ENCODE data around the gene MOB3A.
A peak's percentile ranks its signal among the peaks of the same experiment; 100 is the strongest.

MOB3A gene

DNA sequence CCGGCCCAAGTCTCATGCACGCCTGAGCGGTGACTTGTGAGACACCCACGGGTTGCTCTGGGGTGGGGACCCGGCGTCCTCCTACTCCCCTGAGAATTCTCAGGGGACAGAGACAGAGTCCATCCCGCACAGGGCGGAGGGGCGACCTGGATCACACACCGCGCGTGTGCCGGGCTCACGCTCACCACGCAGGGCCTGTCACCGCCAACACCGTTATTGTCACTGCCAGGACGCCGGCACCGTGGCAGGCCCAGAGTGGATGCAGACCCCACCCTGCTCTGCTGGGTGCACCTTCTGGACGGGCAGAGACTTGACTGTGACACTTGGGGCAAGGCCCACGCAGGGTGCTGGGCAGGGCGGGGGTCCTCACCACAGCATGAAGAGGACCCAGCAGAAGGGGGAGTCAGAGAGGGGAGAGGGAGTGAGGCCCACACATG is 16.2 kb downstream of the MOB3A start:
- no peak for DNase-seq

DNA sequence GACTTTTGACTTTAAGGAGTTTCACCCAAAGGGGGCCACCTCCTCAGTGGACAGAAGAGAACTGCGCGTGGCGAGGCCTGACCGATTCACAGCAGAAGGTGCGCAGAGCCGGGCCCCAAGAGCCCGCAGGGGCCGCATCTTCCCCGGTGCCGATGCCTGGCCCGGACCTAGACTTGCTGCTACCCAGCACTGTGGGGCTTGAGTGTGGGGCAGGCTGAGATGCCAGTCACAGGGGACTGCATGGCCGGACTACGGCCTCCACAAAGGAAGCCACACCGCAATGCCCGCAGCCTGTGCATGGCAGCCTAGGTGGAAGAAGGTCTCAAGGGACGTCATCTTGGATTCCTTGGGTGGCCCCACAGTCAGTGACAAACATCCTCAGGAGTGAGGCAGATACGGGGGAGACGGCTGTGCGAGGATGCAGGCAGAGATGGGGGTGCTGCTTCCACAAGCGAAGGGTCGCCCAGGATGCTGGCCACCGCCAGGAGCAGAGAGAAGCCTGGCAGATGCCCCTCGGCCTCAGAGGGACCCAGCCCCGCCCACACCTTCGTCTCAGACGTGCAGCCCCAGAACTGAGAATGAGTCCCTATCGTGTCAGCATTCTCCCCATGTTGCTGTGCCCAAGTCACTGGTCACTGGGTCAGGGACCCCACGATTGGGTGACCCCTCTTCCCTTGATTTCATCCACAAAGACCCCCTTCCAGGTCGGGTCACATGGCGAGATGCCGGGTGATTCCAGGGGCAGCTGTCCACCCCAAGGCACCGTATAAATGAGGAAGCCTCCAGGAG is 16.9 kb downstream of the MOB3A start:
- no peak for DNase-seq

DNA sequence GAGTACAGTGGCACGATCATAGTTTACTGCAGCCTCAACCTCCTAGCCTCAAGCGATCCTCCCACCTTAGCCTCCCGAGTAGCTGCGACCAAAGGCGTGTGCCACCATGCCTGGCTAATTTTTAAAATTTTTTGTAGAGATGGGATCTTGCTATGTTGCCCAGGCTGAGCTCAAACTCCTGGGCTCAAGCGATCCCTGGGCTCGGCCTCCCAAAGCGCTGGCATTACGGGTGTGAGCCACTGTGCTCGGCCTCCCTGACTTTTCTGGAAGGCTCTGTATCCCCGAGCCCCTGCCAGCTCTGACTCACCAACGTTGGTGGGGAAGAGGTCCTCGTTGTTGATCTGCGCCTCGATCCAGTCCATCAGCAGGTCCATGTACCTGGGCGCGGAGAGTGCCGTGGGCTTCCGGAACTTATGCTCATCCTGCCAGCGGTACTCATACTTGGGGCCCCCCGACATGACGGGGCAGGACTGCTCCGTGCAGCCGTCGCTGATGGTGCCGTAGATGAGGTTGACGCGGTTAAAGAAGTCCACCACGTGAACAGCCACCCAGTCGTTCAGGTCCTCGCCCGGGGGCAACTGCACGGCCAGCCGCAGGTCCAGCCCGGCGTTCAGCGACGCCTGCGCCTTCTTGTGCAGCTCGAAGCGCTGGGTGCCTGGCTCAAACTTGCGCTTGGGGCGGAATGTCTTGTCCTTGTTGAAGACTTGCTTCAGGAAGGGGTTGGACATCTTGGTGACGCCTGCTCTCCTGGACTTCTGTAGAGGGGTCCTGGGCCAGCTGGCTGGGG is 18.1 kb downstream of the MOB3A start:
- no peak for DNase-seq

DNA sequence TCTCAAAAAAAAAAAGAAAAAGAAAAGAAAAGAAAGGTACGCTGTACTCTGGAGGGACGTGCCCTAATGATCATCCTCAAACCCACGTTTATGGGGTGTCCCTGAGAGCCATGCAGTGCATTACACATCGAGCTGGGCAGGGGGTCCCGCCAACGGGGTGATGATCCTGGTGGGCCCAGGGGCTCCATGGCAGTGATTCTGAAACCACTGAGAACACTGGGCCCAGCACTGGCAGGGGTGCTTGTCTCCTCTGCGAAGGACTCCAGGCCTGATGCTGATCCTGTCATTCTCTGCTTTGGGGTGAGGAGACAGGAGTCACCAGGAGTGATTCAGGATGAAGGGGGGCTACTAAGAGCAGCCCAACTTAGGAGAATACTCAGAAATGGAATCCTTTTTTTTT is 18.7 kb downstream of the MOB3A start:
- DNase-seq, result no peak

DNA sequence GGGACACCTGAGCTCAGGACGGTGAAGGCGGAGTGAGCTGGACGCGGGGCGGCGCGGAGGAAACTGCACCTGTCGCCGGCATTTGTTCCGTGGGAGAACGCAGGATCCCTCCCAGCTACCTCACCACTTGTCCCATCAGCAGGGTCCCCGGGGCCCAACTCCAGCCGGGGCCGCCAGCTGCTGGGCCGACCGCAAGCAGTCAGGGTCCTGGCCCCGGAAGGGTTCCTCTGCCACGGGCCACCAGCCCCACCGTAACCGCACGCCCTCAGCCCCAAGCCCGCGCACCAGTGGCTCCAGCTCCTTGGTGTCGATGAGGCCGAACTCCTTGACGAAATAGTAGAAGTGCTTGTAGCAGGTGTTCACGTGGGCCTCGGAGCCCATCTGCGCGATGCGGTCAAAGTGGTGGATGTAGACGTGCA is 19.6 kb downstream of the MOB3A start:
- no peak for DNase-seq

DNA sequence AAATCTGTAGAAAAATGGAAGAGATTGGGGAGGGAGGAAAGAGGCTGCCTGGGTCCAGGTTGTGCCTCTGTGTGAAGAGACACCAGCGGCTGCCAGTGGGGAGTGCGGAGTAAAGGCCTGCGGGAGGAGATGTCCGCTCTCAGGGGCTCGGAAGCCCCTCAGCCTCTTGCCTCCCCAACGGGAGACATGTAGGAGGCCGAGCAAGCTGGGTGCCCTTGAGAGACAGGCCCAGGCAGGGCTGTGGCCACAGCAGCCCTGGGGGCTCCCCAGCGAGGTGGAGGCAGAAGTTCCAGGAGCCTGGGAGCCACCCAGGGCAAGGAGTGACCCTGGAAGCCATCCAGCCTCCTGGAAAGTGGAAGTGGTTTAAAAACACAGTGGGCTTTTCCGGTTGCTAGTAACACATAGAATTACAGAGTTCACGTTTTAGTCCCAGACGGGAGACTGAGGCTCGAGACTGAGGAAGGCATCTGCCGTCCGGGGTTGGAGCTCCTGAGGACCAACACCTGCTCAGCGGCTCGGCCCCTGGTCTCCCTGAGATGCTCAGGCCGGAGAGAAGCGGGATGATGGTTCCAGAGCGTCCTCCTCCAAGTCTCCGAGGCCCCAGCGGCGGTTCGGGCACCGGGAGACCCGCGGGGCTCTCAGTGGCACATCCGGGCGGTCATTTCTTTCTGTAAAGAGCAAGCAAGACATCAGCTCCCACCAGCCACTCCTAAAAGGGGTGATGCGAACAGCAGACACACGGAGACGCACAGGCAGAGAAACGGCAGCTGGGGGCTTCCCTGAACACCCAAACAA is 23.2 kb downstream of the MOB3A start:
- DNase-seq, result no peak

DNA sequence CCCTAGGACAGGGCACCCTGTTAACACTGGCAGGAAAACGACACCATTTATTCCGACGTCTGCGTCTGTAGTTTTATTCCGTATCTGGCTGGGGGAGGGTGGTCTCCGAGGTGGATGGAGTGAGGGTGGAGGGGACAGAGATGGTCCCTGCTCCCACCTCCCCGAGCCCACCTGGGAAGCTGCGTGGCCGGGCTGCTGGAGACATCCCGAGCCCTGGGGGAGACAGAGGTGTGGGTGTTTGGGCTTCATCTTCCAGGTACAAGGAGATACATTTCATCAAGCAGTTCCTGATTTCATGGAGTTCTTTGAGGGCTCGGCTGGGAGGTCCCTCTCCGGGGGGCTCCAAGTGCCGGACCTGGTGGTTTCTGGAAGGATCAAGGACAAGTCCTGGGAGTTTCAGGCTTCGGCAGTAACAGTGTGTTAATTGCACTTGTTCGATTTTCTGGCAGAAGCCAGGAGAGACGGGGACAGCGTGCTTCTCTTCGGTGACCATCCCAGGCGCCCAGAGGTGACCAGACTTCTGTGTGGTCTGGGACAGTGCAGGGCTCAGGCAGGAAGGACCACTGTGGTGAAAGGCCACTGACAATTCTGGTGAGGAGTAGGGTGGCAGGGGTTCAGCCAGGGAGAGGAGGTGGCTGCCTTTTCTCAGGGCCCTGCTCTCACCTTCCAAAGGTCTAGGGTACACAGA is 25.0 kb downstream of the MOB3A start:
- DNase-seq, result no peak

DNA sequence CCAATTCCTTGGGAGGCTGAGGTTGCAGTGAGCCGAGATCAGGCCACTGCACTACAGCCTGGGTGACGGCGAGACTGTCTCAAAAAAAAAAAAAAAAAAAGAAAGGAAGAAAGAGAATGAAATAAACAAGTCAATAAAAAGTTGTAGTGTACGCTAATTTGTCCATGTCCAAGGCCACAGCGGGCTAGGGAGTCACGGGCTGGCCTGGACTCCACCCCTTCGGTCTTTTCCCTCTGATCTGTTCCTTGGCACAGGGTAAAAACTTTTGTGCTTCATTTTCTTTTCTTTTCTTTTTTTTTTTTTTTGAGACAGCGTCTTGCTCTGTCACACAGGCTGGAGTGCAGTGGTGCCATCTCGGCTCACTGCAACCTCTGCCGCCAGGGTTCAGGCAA is 25.7 kb downstream of the MOB3A start:
- no peak for DNase-seq

DNA sequence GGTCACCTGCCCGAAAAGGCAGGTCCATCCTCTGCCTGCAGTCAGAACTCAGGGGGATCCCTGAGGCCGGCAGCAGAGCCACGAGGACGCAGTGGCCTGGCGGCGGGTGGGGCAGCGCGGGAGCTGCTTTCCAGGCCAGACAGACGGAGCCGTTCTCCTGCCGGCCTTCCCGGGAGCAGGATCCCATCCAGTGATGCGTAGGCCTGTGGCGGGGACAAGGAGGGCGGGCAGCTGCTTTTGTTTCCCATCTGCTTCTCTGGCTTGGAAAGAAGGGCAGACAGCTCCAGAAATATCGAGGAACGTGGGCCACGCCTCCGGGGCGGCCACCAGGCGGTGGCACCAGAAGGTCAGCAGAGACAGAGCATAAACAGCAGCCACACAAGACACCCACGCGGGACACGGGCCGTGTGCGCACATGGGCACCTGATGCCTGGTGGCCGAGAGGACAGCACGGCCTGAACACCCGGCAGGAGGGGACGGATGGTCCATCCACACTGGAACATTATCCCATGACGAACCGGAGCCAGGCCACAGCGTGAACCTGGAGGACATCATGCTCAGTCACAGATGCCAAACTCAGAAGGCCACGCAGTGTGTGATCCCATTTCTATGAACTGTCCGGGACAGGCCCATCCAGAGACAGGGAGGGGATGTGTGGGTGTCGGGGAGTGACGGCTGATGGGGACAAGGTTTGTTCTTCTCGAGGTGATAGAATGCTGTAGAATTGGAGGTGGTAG is 31.2 kb downstream of the MOB3A start:
- no peak for DNase-seq

DNA sequence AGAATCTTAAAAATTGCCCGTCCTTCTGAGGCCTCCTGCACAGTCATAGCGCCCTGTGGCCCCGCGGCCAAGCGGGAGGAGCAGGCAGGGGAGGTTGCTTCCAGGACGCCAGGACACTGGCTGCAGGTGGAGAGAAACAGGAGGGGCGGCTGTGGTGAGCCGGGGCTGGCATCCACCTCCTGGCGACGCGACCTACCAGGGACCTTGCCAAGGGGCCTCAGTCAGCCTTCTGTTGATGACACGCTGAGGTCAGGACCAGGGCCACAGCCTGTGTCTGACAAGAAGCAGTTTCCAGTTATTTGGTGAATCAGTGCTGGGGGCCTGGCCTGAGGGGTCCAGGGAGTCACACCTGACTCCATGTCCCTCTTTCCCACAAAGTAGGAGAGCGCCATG is 31.7 kb downstream of the MOB3A start:
- no peak for DNase-seq

DNA sequence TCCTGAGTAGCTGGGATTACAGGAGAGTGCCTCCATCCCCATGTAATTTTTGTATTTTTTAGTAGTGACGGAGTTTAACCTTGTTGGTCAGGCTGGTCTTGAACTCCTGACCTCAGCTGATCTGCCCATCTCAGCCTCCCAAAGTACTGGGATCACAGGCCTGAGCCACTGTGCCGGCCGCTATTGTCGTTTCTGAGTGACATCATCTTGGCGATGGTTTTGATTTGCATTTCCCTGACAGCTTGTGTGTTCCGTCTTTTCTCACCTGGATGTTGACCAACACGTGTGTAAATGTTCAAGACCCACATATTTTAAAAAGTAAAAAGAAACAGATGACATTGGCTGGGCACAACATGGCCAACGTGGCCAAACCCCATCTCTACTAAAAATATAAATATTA is 32.3 kb downstream of the MOB3A start:
- DNase-seq, result no peak

DNA sequence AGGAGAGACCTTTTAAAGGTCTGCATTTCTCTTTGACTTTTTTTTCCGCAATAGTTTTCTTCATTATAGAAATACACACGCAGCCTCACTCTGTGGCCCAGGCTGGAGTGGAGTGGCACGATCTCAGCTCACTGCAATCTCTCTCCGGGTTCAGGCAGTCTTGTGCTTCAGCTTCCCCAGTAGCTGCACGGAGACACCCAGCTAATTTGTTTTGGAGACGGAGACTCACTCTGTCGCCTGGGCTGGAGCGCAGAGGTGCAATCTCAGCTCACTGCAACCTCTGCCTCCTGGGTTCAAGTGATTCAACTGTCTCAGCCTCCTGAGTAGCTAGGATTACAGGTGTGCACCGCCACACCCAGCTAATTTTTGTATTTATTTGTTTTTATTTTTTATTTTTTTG is 33.4 kb downstream of the MOB3A start:
- no peak for DNase-seq

DNA sequence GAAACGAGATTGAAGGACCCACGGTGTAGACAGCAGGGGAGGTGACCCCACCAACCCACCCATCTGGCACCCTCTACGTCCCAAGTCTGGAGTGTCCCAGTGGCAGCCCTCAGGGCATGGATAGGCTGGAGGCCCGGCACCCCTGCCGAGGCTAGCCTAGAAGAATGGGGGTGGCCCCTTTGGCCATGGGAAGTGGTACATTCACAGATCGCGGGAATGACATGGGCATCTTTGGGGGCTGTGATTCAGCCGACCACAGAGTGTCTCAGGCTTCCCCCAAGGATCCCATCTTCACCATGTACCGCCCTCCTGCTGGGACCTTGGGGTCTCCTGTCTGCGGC is 33.8 kb downstream of the MOB3A start:
- no peak for DNase-seq

DNA sequence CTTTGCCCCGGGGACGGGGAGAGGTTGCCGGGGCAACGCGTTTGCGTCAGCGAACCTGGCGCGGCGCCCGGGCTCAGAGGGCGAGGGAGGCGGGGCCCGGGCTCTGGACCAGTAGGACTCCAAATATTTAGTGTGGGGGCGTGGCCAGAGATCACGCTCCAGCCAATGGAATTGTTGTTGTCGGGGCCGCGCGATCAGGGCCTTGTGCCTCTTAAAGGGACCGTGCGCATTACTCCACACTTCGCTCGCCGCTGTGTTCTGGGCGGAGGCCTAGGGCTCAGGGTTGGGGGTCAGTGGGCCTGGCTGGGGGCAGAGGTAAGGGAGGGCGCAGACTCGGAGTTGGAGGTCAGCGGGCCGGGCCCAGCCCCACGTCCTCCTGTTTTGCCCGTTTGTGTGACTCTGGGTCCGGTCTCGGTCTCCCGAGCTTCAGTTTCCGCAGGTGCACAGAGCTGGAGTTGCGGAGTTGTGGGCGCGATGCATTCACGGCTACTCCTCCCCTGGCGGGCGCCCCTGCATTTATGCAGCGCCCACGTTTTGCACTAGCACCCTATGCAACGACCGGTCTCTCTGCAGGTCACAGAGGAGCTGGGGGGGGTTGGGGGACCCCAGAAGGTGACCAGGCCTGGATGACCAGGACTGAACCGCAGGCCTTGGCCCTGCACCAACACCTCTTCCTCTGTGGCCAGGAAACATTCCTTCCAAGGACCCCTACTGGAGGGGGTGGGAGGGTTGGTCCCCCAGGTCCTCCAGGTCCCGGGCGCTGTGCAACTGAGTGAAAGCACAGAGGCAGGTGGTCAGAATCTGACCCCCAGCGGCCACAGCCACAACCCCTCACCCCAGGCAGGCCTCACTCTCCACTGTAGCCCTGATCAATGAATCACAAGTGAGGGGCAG is 34.4 kb downstream of the MOB3A start:
- DNase-seq, result peak; percentile 99

DNA sequence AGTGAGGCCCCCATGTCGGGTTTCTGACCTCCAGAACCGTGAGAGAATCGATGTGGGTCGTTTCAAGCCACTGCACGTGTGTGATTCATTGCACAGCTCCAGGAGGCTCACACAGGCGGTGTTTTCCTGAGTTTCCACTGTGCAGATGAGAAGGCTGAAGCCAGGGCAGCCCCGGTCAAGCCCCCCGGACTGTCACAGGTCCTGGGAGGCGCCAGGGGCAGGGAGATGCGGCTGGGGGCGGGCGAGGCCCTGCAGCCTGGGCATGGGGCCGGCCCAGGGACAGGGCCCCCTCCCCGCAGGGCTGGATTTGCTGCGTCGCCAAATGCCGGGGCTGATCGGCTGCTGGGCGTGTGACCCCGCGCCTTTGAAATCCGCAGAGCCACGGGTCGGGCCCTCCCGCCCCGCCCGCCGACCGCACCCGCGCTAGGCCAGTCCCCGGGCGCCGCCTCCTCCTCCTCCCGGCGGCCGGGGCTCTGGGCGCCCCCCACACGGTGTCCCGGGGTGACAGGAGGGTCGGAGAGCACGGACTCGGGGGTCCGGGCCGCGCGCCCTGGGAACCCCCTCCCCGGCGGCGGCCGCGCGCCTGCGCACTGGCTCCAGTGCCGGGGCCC is 35.1 kb downstream of the MOB3A start:
- DNase-seq, result peak; percentile 36

DNA sequence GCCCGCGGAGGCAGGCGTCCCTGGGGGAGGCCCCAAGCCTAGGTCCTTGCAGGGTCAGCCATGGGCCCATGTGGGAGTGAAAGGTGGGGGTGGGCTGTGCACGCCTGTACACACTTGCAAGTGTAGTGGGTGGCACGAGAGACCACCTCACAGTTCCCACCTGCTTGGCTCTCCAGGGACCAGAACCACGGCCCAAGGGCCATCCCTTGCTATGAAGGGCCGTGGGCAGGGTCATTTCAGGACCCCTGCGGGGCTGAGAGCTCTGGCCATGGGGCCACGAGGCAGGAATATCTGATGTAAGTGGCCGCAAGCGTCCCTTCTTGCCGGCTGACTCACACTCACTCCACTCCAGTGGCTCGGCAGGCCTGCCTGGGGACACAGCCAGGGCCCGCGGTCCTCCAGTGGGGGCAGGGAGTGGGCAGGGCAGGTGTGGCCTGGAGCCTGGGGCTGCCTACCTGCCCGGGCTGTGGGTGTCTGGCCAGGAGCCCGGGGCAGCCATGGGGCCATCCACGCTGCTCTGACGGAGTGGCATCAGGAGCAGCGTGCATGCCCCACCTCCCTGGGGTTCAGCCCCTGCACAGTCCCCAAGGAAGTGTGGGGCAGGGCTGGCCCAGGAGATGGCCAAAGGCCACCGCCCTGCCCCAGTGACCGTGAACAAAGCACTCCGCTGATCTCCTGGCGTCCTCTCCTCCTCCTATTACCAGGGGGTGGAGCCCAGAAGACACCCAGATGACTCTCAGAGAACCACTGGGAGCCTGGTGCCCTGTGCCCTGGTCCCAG is 36.5 kb downstream of the MOB3A start:
- no peak for DNase-seq

DNA sequence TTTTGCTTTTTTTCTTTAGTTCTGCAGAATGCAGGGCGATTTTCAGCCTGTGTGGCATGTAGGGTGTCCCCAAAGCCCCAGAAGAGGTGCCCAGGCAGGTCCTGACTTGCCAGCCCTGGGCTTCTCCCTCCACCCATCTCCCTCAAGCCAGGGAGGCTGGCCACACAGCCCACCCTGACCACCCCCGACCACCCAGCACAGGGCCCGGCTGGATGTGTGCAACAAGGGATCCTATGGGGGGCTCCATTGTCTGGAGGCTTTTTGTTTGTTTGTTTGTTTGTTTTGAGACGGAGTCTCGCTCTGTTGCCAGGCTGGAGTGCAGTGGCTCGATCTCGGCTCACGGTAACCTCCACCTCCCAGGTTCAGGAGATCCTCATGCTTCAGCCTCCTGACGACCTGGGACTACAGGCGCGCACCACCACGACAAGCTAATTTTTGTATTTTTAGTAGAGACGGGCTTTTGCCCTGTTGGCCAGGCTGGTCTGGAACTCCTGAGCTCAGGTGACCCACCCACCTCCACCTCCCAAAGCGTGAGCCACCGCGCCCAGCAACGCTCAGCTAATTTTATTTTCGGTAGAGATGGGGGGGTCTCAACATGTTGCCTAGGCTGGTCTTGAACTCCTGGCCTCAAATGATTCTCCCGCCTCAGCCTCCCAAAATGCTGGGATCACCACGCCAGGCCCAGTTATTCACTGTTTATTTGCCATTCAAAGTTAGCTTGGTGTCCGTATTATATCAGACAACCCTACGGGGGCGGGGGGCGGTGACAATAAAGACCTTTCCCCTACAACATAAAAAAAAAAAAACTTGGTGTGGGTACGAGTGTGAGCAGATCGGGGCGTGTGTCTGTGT is 37.3 kb downstream of the MOB3A start:
- no peak for DNase-seq

DNA sequence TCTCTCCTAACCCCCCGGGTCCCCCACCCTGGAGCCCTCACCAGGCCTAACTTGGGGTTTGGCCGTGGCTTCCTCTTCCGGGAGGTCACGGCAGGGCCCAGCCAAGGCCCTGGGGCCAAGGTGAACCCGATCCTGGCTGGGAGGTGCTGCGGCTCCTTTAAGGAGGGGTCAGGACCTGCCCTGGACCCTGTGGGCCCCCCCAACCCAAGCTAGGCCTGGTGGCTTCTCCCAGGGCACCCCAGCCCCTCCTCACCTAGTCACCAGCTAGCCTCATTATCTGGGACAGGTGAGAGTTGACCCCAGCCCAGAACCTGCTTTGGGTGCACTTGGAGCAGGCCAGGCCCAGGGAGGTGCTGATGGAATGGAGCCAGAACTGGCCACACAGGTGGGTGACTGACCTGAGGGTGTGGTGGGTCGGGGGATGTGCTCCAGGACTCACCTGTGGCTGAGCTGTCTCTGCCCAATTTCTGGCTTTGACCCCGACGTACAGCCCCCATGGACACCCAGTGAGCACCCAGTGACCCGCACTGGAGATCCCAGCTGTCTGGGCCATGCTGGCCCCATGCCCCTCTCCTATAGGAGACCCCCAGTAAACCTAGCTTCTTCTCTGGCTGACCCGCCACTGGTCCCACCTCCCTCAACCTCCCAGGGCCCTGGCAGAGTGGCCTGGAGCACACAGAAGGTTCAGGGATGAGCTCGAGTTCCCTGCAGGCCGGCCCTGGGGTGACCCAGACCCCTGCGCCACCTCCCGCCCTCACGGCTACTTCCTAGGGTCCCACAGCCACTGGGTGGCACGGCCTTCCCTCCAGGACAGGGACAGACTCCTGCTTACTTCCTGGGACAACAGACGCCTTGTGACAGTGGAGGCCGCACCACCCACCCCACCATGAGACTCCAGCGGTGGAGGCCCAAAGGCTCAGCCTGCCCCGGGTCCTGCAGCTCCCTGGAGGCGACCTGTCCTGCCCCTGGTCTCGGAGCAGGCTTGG is 38.3 kb downstream of the MOB3A start:
- DNase-seq, result no peak
